Stimulated activated naive CD4-positive, alpha-beta T cell (primary cell): Measurements from ENCODE around the gene NPR2.

ENCODE experiments used
- DNase-seq, 6 experiments: peaks; one replicate each; lab custom pipeline; 2025; lab: John Stamatoyannopoulos, UW

NPR2 gene

GRCh38 chr9:35832814-35833213 lies 41.4 kb downstream of the NPR2 start:
- no peak for DNase-seq

- DNase-seq: no peak
Measured at GRCh38 chr9:35834260-35835215, 43.1 kb downstream of the NPR2 start.

- peak in 1 of 6 experiments; percentile 16 for DNase-seq
Measured at GRCh38 chr9:35835216-35835632, 43.8 kb downstream of the NPR2 start.

- no peak for DNase-seq
Measured at GRCh38 chr9:35835766-35836165, 44.4 kb downstream of the NPR2 start.

- DNase-seq: no peak
Measured at GRCh38 chr9:35836595-35836994, 45.2 kb downstream of the NPR2 start.

DNA sequence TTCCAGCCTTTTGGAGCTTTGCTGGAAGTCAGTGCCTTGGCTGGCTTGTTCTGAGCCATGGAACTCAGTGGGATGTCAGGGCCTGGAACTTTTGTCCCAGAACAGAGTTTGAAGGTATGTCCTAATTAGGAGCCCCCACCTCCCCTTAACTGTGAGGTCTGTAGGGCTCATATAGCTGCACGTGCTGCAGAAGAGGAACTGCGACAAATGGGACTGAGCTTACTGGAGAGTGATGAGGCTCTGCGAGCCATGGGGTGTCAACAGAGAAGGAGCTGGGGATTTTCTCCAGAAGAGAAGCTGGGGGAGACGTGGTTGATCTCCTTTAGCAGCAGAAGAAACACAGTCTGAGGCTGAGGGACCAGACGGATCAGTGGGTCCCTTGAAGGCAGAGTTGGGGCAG lies 48.5 kb downstream of the NPR2 start:
- DNase-seq: no peak

GRCh38 chr9:35840881-35841644 lies 49.7 kb downstream of the NPR2 start:
- DNase-seq: no peak

- no peak for DNase-seq
Measured at GRCh38 chr9:35841645-35841900, 50.2 kb downstream of the NPR2 start.

DNA sequence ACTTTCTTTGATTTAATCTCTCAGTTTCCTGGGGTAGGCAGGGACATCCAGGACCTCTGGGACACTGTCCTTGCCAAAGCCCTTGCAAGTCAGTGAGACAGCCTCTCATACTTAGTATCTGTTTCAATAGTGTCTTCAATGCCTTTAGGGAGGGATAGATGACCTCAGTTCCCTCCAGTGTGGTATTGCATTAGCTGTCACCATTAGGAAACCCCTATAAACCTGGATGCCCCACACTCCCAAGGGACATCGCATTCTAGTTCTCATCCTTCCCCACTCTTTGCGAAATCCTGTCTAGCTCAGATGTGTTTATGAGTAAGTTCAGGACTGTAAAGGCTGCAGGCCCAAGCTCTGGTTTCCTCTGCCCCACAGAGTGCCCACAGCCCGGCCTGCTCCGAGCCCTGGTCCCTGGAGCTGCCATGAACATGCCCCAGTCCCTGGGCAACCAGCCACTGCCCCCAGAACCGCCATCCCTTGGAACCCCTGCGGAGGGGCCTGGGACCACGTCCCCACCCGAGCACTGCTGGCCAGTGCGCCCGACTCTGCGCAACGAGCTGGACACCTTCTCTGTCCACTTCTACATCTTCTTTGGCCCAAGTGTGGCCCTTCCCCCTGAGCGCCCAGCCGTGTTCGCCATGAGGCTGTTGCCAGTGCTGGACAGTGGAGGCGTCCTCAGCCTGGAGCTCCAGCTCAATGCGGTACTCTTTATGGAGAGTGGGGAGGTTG lies 50.8 kb downstream of the NPR2 start:
- DNase-seq: no peak

DNA sequence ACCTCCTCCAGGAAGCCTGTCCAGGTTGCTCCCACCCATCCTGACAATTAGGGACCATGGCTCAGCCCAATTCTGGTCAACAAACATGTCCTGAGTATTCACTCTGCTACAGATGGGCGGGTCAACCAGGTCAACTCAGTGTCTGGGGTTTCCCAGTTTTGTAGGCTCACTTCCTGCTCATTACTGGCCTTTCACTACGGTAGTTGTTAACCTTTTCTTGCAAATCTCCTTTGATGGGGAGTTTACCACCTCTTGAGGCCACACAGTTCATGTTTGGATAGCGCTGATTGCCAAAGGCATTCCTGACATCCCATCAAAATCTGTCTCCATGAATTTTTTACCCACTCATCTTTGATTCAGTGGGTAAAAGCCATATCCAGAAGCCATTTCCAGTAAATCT lies 51.4 kb downstream of the NPR2 start:
- no peak for DNase-seq

DNA sequence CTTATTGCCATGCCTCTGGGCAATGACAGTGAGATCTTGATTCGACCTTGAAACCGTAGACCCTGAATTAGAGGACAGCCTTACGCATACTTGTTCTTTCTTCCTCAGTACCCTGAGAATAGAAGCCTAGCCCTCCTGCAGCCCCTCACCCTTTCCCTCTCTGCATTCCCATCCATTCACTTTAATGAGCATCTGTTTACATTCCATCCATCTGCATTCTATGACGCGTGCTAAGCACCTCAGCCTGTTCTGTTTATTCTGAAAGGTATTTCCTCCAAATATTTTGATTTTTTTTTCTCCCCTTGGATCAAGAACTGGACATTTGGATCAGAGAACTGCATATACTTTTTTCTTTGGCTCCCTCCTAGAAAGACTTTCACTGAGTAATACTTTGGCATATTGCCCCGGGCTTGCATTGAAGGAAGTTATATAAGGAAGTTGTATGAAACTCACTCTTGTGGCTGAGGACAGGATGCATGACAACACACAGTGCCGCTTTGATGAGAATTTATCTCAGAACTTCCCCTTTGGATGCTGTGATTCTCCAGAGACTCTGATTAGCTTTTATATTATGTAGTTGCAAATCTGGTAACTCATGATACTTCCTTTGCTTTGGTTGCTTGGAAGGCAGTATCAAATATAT lies 53.4 kb downstream of the NPR2 start:
- DNase-seq: peak in 5 of 6 experiments; percentile 27 to 76 (median 72)

DNA sequence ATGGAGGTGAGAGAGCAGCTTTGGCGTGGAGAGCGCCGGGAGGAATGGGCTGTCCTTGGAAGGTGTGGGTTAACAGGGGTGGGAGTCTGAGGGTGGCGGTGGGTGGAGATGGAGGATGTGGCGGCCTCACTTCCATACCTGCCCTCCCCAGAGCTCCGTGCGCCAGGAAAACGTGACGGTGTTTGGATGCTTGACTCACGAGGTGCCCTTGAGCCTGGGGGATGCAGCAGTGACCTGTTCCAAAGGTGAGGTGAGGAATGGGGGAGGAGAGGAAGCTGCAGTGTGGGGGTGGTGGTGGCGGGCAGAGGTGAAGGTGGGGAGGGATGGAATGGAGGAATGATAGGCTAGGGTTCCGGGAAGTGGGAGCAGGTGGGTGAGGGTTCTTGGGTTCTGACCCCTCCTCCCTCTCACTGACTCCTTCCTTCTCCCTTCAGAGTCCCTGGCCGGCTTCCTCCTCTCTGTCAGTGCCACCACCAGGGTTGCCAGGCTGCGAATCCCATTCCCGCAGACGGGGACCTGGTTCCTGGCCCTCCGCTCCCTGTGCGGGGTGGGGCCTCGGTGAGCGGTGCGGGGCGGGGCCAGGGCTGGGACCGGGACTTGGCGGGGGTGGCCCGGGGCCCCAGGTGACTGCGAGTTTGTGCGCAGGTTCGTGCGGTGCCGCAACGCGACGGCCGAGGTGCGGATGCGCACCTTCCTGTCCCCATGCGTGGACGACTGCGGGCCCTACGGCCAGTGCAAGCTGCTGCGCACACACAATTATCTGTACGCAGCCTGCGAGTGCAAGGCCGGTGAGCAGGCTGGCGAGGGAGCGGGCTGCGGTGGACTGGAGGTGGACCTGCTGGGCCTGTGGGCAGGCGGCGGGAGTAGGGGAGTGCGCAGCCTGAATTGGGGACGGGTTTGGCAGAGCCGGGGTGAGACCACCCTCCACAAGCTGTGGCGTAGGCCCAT lies 54.7 kb downstream of the NPR2 start:
- no peak for DNase-seq

DNA sequence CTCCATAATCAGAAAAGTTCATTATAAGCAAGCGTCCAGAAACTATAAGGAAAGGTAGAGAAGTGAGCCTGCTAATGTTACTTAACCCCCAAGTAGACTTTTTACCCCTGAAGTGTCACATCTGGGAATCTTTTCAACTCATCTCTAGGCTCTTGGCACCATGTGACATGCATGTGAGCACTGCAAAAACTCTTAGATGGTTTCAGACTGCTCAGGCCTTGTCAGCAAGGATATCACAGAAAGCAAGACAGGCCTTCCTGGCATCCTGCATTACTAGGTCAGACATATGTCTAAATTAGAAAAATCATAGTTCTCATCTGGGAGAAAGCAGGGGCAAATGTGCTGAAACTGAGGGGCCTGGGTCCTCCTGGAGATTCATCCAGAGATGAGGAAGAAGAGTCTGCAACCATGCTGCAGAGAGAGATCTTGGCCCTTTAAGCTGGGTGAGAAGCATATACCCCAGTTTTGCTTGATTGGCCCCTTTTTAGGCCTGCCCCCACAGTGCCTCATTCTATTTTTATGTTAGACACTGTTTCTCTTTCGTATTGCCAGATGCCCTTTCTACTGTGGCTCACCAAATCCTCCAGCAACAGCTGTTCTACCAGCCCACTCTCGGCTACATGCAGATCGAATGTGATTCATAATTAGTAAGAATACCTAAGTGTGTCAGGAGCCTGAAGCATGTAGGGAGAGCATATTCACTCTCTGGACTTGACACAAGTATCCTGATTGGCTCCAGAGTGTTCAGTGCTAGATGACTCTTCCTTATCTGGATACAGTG lies 56.6 kb downstream of the NPR2 start:
- no peak for DNase-seq

GRCh38 chr9:35852267-35852815 lies 61.0 kb downstream of the NPR2 start:
- no peak for DNase-seq

DNA sequence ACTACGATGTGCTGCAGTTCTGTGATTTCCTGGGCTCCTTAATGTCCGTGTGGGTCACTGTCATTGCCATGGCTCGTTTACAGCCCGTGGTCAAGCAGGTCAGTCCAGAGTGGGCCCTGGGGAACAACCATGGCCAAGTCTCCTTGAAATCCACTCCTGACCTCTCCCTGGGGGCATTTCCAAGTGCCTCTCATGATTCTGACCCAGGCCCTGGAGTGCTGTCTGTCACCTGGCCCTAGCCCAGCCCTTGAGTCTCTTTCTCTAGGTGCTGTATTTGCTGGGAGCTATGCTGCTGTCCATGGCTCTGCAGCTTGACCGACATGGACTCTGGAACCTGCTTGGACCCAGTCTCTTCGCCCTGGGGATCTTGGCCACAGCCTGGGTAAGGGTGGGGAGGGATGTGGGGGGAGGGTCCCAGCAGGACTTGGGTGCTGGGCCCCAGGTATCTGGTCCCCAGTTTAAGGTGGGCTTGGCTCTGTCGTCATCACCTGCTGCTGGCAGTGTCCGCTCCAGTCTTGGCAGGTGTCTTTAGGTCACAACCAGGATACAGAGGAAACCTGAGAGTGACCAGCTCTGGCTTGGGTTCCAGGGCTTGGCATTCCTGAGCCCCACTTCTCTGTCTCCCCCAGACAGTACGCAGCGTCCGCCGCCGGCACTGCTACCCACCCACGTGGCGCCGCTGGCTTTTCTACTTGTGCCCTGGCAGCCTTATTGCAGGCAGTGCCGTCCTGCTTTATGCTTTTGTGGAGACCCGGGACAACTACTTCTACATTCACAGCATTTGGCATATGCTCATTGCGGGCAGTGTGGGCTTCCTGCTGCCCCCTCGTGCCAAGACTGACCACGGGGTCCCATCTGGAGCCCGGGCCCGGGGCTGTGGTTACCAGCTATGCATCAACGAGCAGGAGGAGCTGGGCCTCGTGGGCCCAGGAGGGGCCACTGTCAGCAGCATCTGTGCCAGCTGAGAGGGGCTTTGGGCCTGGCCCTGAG lies 61.8 kb downstream of the NPR2 start:
- DNase-seq: no peak

GRCh38 chr9:35854091-35854762 lies 62.8 kb downstream of the NPR2 start:
- no peak for DNase-seq

DNA sequence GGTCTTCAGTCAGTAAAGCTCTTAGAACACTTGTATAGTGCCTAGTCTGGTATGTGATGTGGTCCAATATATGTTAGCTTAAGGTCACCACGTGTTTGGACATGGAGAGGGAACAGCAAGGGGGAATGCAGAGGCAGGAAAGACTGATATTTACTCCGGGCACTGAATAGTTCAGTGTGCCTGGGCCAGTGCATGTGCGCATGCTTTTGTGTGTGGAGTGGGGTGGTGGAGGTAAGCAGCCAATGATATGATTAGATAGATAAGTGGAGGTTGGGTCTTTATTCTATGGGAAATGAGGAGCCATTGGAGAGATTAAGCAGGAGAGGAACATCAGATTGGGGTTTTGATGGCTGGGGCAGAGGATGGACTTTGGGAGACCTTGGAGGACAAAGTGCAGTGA lies 64.8 kb downstream of the NPR2 start:
- no peak for DNase-seq

DNA sequence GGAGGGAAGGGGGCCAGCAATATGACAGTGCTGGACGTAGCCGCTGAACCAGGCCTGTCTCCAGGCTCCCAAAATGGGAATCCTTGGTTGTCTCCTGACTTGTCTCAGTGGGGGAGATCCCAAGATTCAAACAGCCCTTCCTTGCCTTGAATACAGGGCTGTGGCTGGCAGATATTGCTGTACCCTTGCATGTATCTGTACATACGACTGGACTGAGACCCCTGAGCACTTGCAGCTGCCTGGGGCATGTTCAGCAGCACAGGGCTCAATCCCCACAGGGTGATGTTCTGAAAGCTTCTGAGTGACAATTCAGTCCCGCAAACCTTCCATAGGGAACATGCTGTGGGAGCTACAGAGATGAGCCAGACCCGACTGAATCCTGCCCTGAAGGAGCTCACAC lies 65.5 kb downstream of the NPR2 start:
- no peak for DNase-seq
